RKO (cell line): ENCODE data around the gene DDI1.
"Not testable (repeated sequence)": the region's sequence is repeated elsewhere in the genome, so short reads cannot be mapped to it uniquely, and the experiment has no call there.

ENCODE experiments used
- DNase-seq: peaks from one replicate; pipeline ENCODE4 v3.0.0-alpha.2; 2016; ENCODE audit warnings: low spot score

The DDI1 gene

DNA sequence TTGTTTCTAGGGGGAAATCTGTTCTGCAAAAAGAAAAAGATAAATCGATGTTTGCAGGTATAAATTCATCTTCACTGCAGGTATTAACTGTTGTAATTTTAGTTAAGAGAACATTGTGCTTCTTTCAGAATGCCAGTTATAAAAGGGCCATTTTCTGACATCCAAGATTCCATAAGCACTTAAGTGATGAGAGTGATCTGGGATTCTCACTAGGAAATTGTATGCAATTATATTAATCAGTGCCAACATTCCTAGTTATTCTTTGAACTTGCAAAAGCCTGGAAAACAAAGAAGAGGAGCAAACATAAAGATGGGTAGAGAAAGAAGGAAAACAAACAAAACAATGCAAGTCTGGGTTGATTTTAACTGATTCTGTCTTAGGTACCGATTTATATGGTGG is 5.4 kb downstream of the DDI1 start:
- DNase-seq: no peak

DNA sequence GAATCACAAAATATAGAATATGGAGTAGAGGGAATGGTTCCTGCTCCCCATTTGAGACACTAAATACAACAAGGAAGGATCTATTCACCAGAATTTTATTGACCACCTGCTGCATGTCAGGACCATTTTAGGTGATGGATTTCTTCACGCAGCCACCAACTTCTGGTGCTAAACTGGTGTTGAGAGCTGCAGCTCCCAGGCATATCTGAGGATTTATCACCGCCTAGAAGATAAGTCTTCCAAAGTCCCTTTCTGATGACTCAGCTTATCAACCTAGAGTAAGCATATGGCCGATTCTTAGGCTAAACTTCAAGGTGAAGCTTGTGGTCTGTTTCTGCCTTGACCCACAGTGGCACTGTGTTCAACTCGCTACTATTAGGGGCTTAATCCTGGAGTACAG is 6.7 kb downstream of the DDI1 start:
- DNase-seq: no peak

- no peak for DNase-seq
These were observed 7.3 kb downstream of the DDI1 start for GRCh38 chr11:104043678-104044239.

GRCh38 chr11:104046331-104046730 is 9.9 kb downstream of the DDI1 start:
- no peak for DNase-seq

DNA sequence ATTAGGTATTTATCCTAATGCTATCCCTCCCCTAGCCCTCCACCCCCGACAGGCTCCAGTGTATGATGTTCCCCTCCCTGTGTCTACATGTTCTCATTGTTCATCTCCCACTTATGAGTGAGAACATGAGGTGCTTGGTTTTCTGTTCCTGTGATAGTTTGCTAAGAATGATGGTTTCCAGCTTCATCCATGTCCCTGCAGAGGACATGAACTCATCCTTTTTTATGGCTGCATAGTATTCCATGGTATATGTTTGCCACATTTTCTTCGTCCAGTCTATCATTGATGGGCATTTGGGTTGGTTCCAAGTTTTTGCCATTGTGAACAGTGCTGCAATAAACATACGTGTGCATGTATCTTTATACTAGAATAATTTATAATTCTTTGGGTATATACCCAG is 10.4 kb downstream of the DDI1 start:
- DNase-seq: not testable (repeated sequence)

GRCh38 chr11:104049116-104049515 is 12.7 kb downstream of the DDI1 start:
- no peak for DNase-seq

GRCh38 chr11:104051778-104052177 is 15.3 kb downstream of the DDI1 start:
- no peak for DNase-seq

- DNase-seq: no peak
These were observed 17.5 kb downstream of the DDI1 start for GRCh38 chr11:104053743-104054478.

DNA sequence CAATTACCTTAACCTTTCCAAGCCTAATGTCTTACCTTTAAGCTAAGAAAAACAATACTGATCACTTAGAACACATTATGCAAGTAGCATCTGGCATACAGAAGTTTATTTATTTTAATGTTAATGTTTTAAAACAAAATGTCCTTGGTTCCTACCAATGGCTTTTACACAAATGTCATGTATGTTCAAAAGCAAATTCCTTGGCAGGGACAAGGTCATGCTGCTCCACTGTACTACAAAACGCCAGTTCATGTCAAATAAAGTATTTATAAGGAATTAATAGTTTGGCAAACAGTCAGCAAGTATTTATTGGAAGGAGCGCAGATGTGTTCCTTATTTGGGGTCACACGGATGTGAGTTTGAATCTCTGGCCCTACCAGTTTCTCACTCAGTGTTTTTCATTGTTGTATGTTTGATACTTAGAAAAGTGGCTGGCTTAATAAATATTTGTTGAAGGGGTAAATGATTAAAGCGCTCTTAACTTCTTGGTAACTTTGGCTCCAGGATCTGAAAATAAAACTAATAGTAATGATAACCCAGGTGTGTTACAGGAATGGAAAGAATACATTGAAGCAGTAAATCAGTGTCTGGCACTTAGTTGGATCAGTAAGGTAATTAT is 18.6 kb downstream of the DDI1 start:
- no peak for DNase-seq

- no peak for DNase-seq
These were observed 19.2 kb downstream of the DDI1 start for GRCh38 chr11:104055596-104055995.

DNA sequence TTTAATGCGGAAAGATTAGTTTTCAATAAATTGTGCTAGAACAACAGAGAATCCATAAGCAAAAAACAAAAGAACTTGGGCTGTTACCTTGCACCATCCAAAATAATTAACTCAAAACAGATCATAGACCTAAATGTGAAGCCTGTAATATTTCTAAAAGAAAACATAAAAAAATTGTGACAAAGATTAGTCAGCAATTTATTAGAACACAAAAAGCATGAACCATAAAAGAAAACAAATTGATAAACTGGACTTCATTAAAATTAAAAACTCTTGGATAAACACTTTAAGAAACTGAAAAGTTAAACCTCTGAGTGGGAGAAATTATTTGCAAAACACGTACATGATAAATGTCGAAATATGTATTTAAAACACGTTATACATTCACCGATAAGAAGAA is 21.5 kb downstream of the DDI1 start:
- DNase-seq: no peak

- DNase-seq: no peak
These were observed 22.2 kb downstream of the DDI1 start for GRCh38 chr11:104058680-104059079.

GRCh38 chr11:104060004-104060794 is 23.8 kb downstream of the DDI1 start:
- no peak for DNase-seq

GRCh38 chr11:104060820-104061219 is 24.4 kb downstream of the DDI1 start:
- DNase-seq: no peak

GRCh38 chr11:104061853-104062521 is 25.5 kb downstream of the DDI1 start:
- DNase-seq: no peak

GRCh38 chr11:104064034-104064630 is 27.7 kb downstream of the DDI1 start:
- no peak for DNase-seq

GRCh38 chr11:104067534-104067933 is 31.1 kb downstream of the DDI1 start:
- DNase-seq: no peak

DNA sequence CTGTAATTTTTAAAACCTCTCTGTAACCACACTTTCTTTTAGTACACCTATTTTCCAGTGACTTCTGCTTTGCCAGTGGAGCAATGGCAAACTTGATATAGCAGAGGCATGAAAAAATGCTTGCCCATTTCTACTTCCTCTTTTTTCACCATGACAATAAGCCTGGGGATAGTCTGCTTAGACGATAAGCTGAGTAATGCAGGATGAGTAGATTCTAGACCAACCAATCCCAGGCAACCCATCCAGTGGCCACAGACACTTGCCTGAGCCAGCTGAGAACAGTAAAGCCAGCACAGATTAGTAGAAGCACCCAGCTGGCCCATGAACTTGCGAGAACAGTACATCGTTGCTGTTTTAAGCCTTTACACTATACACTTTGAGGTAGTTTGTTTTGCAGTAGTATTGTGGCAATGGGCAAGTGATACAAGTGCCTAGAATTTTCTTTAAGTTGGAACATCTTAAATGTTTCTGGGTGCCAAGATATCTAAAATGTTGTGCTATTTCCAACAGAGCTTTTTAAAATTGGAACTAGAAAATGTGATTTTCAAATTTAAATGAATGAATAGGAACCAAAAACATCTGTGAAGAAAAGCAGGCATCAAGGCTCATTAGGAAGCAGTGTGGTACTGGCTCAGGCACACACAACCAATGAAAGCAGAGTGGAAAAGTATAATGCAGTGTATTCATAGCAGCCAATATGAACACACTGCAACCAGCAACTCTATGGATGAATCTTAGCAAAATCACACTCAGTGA is 37.7 kb downstream of the DDI1 start:
- DNase-seq: peak; percentile 35

DNA sequence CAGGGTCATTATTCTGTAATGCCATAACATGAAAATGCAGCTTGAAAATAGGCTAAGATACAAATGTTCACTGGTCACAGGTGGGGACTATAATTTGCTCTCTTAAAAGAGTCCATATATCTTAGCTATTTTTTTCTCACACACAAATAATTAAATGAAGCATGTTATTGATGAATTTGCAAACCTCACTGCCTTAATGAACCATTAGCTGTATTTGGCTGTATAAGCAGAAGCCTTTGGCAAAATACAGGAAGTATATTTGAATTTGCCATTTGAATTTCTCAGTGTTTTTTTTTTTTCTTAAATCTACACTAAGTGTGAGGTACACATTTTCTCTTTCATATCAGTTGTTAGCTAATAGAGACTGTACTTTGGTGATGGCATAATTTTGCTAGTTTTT is 38.7 kb downstream of the DDI1 start:
- no peak for DNase-seq

DNA sequence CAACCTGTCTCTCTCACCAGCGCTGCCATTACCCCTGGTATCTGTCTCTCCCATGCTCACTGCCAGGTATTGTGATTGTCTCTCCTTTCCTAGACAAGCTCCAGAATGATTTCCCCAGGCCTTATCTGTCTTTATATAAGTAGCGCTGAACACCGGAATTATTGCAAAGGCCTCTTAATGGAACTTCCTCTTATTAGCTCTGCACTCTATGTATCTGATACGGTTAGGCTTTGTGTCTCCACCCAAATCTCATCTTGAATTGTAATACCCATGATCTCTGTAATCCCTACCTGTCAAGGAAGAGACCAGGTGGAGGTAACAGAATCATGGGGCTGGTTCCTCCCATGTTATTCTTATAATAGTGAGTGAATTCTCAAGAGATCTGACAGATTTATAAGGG is 39.3 kb downstream of the DDI1 start:
- no peak for DNase-seq

- no peak for DNase-seq
These were observed 40.0 kb downstream of the DDI1 start for GRCh38 chr11:104076455-104076854.
